Measurements from ENCODE around the gene METTL27. TPM values are rescaled to one million over a fixed set of nuclear protein-coding genes. Genes with fewer than 3 reads are reported as not detected.

The METTL27 gene
- total RNA-seq, 2 experiments from 2014 or later: not detected

DNA sequence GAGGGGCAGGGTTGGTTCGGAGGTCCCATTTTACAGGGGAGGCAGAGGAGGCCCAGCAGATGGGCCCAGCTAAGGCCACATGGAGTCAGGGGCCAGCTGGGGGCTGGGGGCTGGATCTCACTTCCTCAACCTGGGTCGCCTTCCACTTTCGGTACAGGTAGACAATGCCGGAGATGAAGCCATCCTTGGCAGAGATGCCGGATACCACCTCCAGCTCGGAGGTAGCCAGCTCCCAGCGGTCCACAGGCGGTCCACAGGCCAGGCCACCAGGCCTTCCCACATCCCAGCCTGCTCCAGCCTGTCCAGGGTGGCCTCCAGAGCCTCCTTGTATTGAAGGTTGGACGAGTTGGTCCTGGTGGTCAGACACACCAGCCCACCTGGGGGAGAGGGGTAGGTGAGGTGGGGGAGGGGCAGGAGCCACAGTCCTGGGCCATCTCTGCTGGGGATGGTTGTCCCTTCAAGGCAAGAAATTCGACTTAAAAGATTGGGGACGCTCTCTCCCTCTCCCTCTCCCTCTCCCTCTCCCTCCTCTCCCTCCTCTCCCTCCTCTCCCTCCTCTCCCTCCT is 7.6 kb downstream of the METTL27 start:
- Mint-ChIP-seq H3K9me3 (no peaks in the 10 kb centered on the region), H3K27me3 (peaks cover under 1% of the 10 kb centered on the region), H3K36me3 (ENCODE audit: low read depth) (no peaks in the 10 kb centered on the region), H3K4me1 (ENCODE audit: low read depth) (no peaks in the 10 kb centered on the region), H3K4me3 (no peak overlapping the region), H3K27ac (no peak overlapping the region)
- ATAC-seq (no peak), DNase-seq (no peak)
- POLR2A ChIA-PET: no interaction called here
- intact Hi-C loops (cut with micrococcal nuclease): no loop called here
- CTCF ChIA-PET: no interaction called here
- TF ChIP-seq, protein P1, sequence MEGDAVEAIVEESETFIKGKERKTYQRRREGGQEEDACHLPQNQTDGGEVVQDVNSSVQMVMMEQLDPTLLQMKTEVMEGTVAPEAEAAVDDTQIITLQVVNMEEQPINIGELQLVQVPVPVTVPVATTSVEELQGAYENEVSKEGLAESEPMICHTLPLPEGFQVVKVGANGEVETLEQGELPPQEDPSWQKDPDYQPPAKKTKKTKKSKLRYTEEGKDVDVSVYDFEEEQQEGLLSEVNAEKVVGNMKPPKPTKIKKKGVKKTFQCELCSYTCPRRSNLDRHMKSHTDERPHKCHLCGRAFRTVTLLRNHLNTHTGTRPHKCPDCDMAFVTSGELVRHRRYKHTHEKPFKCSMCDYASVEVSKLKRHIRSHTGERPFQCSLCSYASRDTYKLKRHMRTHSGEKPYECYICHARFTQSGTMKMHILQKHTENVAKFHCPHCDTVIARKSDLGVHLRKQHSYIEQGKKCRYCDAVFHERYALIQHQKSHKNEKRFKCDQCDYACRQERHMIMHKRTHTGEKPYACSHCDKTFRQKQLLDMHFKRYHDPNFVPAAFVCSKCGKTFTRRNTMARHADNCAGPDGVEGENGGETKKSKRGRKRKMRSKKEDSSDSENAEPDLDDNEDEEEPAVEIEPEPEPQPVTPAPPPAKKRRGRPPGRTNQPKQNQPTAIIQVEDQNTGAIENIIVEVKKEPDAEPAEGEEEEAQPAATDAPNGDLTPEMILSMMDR (IDR thresholded peaks at IDR 0.05): no peak

DNA sequence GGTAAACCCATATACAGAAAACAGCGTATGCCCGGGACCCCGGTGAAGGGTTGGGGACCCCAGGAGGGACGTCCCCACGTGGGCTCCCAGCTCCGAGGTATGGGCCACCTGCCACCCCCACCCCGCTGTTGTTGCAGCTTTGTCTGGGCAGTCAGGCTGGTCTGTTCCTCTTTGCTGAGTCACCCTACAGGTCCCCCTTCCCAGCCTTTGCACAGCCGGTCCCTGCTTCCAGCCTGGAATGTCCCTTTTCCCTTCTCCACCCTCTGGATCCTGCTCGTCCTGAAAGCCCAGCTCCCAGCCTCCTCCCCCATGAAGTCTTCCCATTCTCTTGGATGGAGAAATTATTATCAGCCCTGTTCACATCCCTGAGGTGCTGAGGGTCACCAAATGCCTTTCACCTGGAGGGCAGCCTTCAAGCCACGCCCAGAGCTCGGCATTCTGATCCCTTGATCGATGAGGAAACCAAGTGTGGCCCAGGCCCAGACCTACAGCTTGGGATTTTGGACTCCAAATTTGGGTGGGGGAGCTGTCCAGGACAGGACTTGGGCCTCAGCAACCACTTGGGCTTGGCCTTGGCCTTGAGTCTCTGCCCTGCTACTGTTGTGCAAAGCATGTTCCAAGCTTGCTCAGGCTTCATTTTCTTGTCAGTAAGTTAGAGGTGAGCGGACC is 8.9 kb downstream of the METTL27 start:
- CTCF ChIA-PET: interaction anchor here (1.6 kb wide), 1 partner anchor 21 kb away, joined by 9 read pairs; no protein-coding TSS in a partner anchor
- no peak for DNase-seq
- Mint-ChIP-seq H3K27me3 (peaks cover 2% of the 10 kb centered on the region), H3K4me3 (no peak overlapping the region), H3K36me3 (ENCODE audit: low read depth) (no peaks in the 10 kb centered on the region), H3K4me1 (ENCODE audit: low read depth) (peaks cover 5% of the 10 kb centered on the region), H3K9me3 (no peaks in the 10 kb centered on the region), H3K27ac (no peak overlapping the region)
- intact Hi-C loops (cut with micrococcal nuclease): no loop called here
- TF ChIP-seq, protein P1 (IDR thresholded peaks at IDR 0.05): no peak
- POLR2A ChIA-PET: interaction anchor here (0.6 kb wide), 1 partner anchor 98 kb away, joined by 3 read pairs; no protein-coding TSS in a partner anchor
- no peak for ATAC-seq

DNA sequence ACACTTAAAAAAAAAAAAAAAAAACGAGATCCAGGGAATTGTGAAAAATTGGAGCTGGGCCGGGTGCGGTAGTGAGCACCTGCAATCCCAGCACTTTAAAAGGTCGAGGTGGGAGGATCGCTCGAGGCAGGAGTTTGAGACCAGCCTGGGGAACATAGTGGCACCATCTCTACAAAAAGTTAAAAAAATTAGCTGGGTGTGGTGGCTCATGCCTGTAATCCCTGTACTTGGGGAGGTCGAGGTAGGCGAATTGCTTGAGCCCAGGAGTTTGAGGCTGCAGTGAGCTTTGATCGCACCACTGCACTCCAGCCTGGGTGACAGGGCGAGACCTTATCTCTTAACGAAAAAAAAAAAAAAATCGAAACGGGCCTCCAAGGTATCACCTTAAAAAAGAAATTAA is 9.5 kb downstream of the METTL27 start:
- POLR2A ChIA-PET: interaction anchor here (0.6 kb wide), 1 partner anchor 98 kb away, joined by 3 read pairs; no protein-coding TSS in a partner anchor
- H3K36me3 Mint-ChIP-seq (ENCODE audit: low read depth): no peaks in the 10 kb centered on the region
- no peaks in the 10 kb centered on the region for H3K9me3 Mint-ChIP-seq
- intact Hi-C loops (cut with micrococcal nuclease): no loop called here
- no peak overlapping the region for H3K27ac Mint-ChIP-seq
- DNase-seq (no peak), ATAC-seq (no peak)
- H3K4me1 Mint-ChIP-seq (ENCODE audit: low read depth): peaks cover 9% of the 10 kb centered on the region
- H3K4me3 Mint-ChIP-seq: no peak overlapping the region
- TF ChIP-seq, protein P1 (IDR thresholded peaks at IDR 0.05): no peak
- CTCF ChIA-PET: interaction anchor here (1.6 kb wide), 1 partner anchor 22 kb away, joined by 9 read pairs; no protein-coding TSS in a partner anchor
- peaks cover 4% of the 10 kb centered on the region for H3K27me3 Mint-ChIP-seq

DNA sequence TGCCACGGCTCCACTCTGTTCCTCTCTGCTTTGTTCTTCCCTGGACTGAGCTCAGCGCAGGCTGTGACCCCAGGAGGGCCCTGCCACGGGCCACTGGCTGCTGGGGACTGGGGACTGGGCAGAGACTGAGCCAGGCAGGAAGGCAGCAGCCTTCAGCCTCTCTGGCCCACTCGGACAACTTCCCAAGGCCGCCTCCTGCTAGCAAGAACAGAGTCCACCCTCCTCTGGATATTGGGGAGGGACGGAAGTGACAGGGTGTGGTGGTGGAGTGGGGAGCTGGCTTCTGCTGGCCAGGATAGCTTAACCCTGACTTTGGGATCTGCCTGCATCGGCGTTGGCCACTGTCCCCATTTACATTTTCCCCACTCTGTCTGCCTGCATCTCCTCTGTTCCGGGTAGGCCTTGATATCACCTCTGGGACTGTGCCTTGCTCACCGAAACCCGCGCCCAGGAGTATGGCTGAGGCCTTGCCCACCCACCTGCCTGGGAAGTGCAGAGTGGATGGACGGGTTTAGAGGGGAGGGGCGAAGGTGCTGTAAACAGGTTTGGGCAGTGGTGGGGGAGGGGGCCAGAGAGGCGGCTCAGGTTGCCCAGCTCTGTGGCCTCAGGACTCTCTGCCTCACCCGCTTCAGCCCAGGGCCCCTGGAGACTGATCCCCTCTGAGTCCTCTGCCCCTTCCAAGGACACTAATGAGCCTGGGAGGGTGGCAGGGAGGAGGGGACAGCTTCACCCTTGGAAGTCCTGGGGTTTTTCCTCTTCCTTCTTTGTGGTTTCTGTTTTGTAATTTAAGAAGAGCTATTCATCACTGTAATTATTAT is 10.3 kb downstream of the METTL27 start:
- H3K4me3 Mint-ChIP-seq: no peak overlapping the region
- no peak for DNase-seq
- intact Hi-C loops (cut with micrococcal nuclease): no loop called here
- no peak for ATAC-seq
- ChIA-PET POLR2A (no interaction called here), CTCF (interaction anchor here (1.6 kb wide), 1 partner anchor 23 kb away, joined by 9 read pairs; no protein-coding TSS in a partner anchor)
- H3K27ac Mint-ChIP-seq: no peak overlapping the region
- no peaks in the 10 kb centered on the region for H3K9me3 Mint-ChIP-seq
- TF ChIP-seq, protein P1 (IDR thresholded peaks at IDR 0.05): no peak
- H3K36me3 Mint-ChIP-seq (ENCODE audit: low read depth): no peaks in the 10 kb centered on the region
- peaks cover 10% of the 10 kb centered on the region for H3K27me3 Mint-ChIP-seq
- peaks cover 17% of the 10 kb centered on the region for H3K4me1 Mint-ChIP-seq (ENCODE audit: low read depth)

GRCh38 chr7:73831584-73831833 is 10.8 kb downstream of the METTL27 start:
- Mint-ChIP-seq H3K4me1 (ENCODE audit: low read depth) (peaks cover 22% of the 10 kb centered on the region), H3K36me3 (ENCODE audit: low read depth) (no peaks in the 10 kb centered on the region), H3K9me3 (no peaks in the 10 kb centered on the region), H3K27ac (no peak overlapping the region), H3K4me3 (no peak overlapping the region), H3K27me3 (peaks cover 14% of the 10 kb centered on the region)
- CTCF ChIA-PET: no interaction called here
- TF ChIP-seq, protein P1 (IDR thresholded peaks at IDR 0.05): no peak
- POLR2A ChIA-PET: no interaction called here
- intact Hi-C loops (cut with micrococcal nuclease): no loop called here
- no peak for ATAC-seq
- DNase-seq: no peak

Measured in activated CD8-positive, alpha-beta T cell treated with anti-CD3 and anti-CD28 coated beads for 36 hours (primary cell).